Measurements from ENCODE around the gene PDF. TPM values are rescaled to one million over a fixed set of nuclear protein-coding genes. Genes with fewer than 3 reads are reported as not detected.

The PDF gene, protein sequence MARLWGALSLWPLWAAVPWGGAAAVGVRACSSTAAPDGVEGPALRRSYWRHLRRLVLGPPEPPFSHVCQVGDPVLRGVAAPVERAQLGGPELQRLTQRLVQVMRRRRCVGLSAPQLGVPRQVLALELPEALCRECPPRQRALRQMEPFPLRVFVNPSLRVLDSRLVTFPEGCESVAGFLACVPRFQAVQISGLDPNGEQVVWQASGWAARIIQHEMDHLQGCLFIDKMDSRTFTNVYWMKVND
- total RNA-seq (2021) (24.8 and 32.4 TPM in 2 replicates), Bru-seq, nascent RNA (percentile 74 among the genes with signal in this experiment), BruChase-seq, experiment 1, labeled RNA remaining after a 2-hour chase (percentile 83 among the genes with signal in this experiment), BruChase-seq, experiment 2, labeled RNA remaining after a 6-hour chase (percentile 90 among the genes with signal in this experiment)
- long read RNA-seq, transcript PDF-201 (2 exons, 1,158 nt), result major isoform, 64 of 65 reads
- long read RNA-seq, partial matches to known transcripts, result 0 of 65 reads
- long read RNA-seq, other reads (novel, unspliced or antisense), result 1 of 65 reads

DNA sequence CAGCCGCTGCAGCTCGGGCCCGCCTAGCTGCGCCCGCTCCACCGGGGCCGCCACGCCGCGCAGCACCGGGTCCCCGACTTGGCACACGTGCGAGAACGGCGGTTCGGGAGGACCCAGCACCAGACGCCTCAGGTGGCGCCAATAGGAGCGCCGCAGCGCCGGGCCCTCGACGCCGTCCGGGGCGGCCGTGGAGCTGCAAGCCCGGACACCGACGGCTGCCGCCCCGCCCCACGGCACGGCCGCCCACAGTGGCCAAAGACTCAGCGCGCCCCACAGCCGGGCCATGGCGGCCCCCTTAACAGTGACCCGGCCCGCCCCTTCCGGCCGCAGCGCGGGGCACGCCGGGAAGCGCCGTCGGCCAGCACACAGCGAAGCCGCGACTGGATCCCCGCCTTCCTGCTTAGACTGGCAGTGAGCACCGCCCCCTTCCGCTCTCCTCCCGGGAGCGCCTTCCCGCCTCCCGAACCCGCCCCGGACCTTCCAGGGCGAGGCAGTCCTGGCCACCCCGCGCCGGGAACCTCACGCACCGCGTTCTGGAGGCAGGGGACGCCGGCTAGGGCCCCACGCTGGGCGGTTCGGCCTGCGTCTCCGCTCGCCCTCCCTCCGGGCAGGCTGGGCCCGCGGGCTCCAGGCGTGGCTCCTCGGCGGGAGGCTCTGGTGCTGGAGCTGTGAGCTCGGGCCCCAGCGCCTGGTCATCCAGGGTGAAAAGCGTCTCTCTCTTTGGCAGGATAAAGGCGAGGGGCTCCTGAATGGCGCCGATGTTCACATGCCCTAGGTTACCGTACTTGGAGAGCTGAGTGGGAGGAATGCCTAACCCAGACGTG is at the start of gene PDF:
Gene PDF (minus strand): TSS at position 303 of the 824 bp plus-strand sequence. CDS start 18 bp downstream, at position 285.
- ChIA-PET CTCF (interaction anchor here (0.6 to 0.7 kb wide), 3 partner anchors 12 to 432 kb away, joined by 3 to 4 read pairs (median 3); no protein-coding TSS in a partner anchor), POLR2A (ENCODE audit: low non-redundant PET) (no interaction called here)
- H3K4me1 ChIP-seq (ENCODE audit: insufficient read depth, low read length, poor library complexity, severe bottlenecking), result peaks cover 18% of the 10 kb centered on the region
- TF ChIP-seq EZH2 (IDR thresholded peaks at IDR 0.05; ENCODE audit: borderline replicate concordance, low read depth, low read length, poor library complexity, severe bottlenecking), result no peak
- TF ChIP-seq, protein P1, sequence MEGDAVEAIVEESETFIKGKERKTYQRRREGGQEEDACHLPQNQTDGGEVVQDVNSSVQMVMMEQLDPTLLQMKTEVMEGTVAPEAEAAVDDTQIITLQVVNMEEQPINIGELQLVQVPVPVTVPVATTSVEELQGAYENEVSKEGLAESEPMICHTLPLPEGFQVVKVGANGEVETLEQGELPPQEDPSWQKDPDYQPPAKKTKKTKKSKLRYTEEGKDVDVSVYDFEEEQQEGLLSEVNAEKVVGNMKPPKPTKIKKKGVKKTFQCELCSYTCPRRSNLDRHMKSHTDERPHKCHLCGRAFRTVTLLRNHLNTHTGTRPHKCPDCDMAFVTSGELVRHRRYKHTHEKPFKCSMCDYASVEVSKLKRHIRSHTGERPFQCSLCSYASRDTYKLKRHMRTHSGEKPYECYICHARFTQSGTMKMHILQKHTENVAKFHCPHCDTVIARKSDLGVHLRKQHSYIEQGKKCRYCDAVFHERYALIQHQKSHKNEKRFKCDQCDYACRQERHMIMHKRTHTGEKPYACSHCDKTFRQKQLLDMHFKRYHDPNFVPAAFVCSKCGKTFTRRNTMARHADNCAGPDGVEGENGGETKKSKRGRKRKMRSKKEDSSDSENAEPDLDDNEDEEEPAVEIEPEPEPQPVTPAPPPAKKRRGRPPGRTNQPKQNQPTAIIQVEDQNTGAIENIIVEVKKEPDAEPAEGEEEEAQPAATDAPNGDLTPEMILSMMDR (conservative IDR thresholded peaks at IDR 0.05; ENCODE audit: low read depth, low read length), result no peak
- H3K27me3 ChIP-seq (replicated peaks; ENCODE audit: insufficient read depth, low read depth, low read length, poor library complexity), result no peaks in the 10 kb centered on the region
- no TSS peak for BruUV-seq (replicated peaks)
- H3K36me3 ChIP-seq (ENCODE audit: insufficient read depth, low read length, poor library complexity, severe bottlenecking), result peaks cover 57% of the 10 kb centered on the region
- H3K27ac ChIP-seq (ENCODE audit: low read depth, low read length, poor library complexity, severe bottlenecking), result peak within 1 kb of the TSS; percentile 91
- peak within 1 kb of the TSS; percentile 69 for H3K4me3 ChIP-seq (ENCODE audit: low read depth, low read length, poor library complexity, severe bottlenecking)
- peak; percentile 97 for DNase-seq (ENCODE audit: low spot score)
- no peaks in the 10 kb centered on the region for H3K9me3 ChIP-seq (ENCODE audit: low read depth, low read length, poor library complexity, severe bottlenecking)
- intact Hi-C loops (cut with micrococcal nuclease; ENCODE audit: unreplicated experiment), result no loop called here

DNA sequence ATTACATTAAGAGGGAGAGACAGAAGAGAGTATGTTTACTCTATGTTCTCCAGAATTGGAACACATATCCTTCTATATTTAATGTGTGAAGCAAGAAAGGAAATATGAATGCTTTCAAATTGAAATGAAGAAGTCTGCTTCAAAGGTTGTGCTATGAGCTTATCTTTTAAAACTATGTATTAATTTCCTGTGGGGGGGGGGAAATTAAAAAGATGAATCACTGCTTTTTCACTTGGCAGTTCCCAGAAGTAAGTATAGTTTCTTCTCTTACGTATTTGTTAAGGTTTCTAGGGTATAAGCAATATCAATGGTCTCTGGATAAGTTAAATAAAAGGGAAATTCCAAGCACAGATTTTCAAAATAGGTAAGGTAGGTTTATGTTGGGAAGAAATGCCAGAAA is 48.4 kb upstream of the PDF start:
- H3K27ac ChIP-seq (ENCODE audit: low read depth, low read length, poor library complexity, severe bottlenecking), result no peak overlapping the region
- DNase-seq (ENCODE audit: low spot score), result no peak
- POLR2A ChIA-PET (ENCODE audit: low non-redundant PET), result no interaction called here
- CTCF ChIA-PET, result interaction anchor here (0.6 kb wide), 1 partner anchor 48 kb away, joined by 3 read pairs; no protein-coding TSS in a partner anchor
- peaks cover 2% of the 10 kb centered on the region for H3K4me1 ChIP-seq (ENCODE audit: insufficient read depth, low read length, poor library complexity, severe bottlenecking)
- intact Hi-C loops (cut with micrococcal nuclease; ENCODE audit: unreplicated experiment), result no loop called here
- H3K4me3 ChIP-seq (ENCODE audit: low read depth, low read length, poor library complexity, severe bottlenecking), result no peak overlapping the region
- peaks cover 65% of the 10 kb centered on the region for H3K36me3 ChIP-seq (ENCODE audit: insufficient read depth, low read length, poor library complexity, severe bottlenecking)
- H3K27me3 ChIP-seq (replicated peaks; ENCODE audit: insufficient read depth, low read depth, low read length, poor library complexity), result no peaks in the 10 kb centered on the region
- TF ChIP-seq EZH2 (IDR thresholded peaks at IDR 0.05; ENCODE audit: borderline replicate concordance, low read depth, low read length, poor library complexity, severe bottlenecking), result no peak
- TF ChIP-seq, protein P1 (conservative IDR thresholded peaks at IDR 0.05; ENCODE audit: low read depth, low read length), result no peak
- no peaks in the 10 kb centered on the region for H3K9me3 ChIP-seq (ENCODE audit: low read depth, low read length, poor library complexity, severe bottlenecking)
- BruUV-seq (replicated peaks), result no TSS peak

DNA sequence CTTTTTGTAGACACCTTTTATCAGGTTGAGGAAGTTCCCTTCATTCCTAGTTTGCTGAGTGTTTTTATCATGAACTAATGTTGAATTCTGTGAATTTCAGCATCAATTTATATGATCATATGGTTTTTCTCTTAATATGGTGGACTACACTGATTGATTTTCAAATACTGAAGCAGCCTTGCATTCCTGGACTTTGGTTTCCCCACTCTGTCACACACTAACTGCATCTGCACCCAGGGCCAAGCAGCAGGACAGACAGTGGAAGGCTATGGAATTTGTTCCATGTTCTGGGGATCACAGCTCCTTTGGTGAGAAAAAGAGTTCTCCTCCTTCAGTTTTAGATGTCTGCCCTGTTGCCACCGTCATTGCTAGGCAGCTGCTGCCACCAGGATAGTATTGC is 47.6 kb upstream of the PDF start:
- H3K4me1 ChIP-seq (ENCODE audit: insufficient read depth, low read length, poor library complexity, severe bottlenecking), result no peaks in the 10 kb centered on the region
- no peak overlapping the region for H3K27ac ChIP-seq (ENCODE audit: low read depth, low read length, poor library complexity, severe bottlenecking)
- DNase-seq (ENCODE audit: low spot score), result no peak
- H3K27me3 ChIP-seq (replicated peaks; ENCODE audit: insufficient read depth, low read depth, low read length, poor library complexity), result no peaks in the 10 kb centered on the region
- no peaks in the 10 kb centered on the region for H3K9me3 ChIP-seq (ENCODE audit: low read depth, low read length, poor library complexity, severe bottlenecking)
- TF ChIP-seq, protein P1 (conservative IDR thresholded peaks at IDR 0.05; ENCODE audit: low read depth, low read length), result no peak
- no peak for TF ChIP-seq EZH2 (IDR thresholded peaks at IDR 0.05; ENCODE audit: borderline replicate concordance, low read depth, low read length, poor library complexity, severe bottlenecking)
- intact Hi-C loops (cut with micrococcal nuclease; ENCODE audit: unreplicated experiment), result no loop called here
- H3K36me3 ChIP-seq (ENCODE audit: insufficient read depth, low read length, poor library complexity, severe bottlenecking), result peaks cover 58% of the 10 kb centered on the region
- CTCF ChIA-PET, result no interaction called here
- POLR2A ChIA-PET (ENCODE audit: low non-redundant PET), result no interaction called here
- H3K4me3 ChIP-seq (ENCODE audit: low read depth, low read length, poor library complexity, severe bottlenecking), result no peak overlapping the region
- no TSS peak for BruUV-seq (replicated peaks)
